GM21367 (cell line): ENCODE measurements around the gene AAR2.

ENCODE experiments used
- ATAC-seq: cut with Tn5 transposase; IDR thresholded peaks from one replicate; pipeline ENCODE4 v1.9.1; 2021; ENCODE audit not compliant: unreplicated experiment

Gene AAR2

GRCh38 chr20:36259177-36260061 is 23.1 kb downstream of the AAR2 start:
- no peak for ATAC-seq

GRCh38 chr20:36260316-36260715 is 24.0 kb downstream of the AAR2 start:
- ATAC-seq, result no peak

GRCh38 chr20:36261389-36262105 is 25.3 kb downstream of the AAR2 start:
- no peak for ATAC-seq

GRCh38 chr20:36262440-36262839 is 26.2 kb downstream of the AAR2 start:
- ATAC-seq, result no peak

GRCh38 chr20:36264426-36265246 is 28.4 kb downstream of the AAR2 start:
- no peak for ATAC-seq

- no peak for ATAC-seq
These were observed 29.9 kb downstream of the AAR2 start for GRCh38 chr20:36266189-36266588.

- ATAC-seq, result no peak
These were observed 31.5 kb downstream of the AAR2 start for GRCh38 chr20:36267605-36268381.

- ATAC-seq, result no peak
These were observed 32.4 kb downstream of the AAR2 start for GRCh38 chr20:36268440-36269342.

GRCh38 chr20:36269507-36269906 is 33.2 kb downstream of the AAR2 start:
- no peak for ATAC-seq

GRCh38 chr20:36270744-36271638 is 34.7 kb downstream of the AAR2 start:
- ATAC-seq, result no peak

- no peak for ATAC-seq
These were observed 35.6 kb downstream of the AAR2 start for GRCh38 chr20:36271639-36272546.

GRCh38 chr20:36272547-36273220 is 36.4 kb downstream of the AAR2 start:
- ATAC-seq, result no peak

- no peak for ATAC-seq
These were observed 37.3 kb downstream of the AAR2 start for GRCh38 chr20:36273414-36274180.

- no peak for ATAC-seq
These were observed 38.0 kb downstream of the AAR2 start for GRCh38 chr20:36274181-36274841.

GRCh38 chr20:36275011-36275410 is 38.7 kb downstream of the AAR2 start:
- ATAC-seq, result no peak
